C4-2B (cell line): ENCODE data around the gene PSKH1.

ENCODE experiments used
- H3K27ac ChIP-seq: fragments of 450-650 bp; 2 replicates; pipeline ENCODE4 v1.5.1; 2017
- CTCF ChIP-seq: fragments of 450-650 bp; conservative IDR thresholded peaks from 2 replicates; pipeline ENCODE4 v1.5.1; 2017; ENCODE audit warnings: mild to moderate bottlenecking
- ZFX ChIP-seq: fragments of 450-650 bp; IDR thresholded peaks from 2 replicates; pipeline ENCODE4 v1.6.1; 2017

The PSKH1 gene

GRCh38 chr16:67943619-67944504 lies 50.8 kb downstream of the PSKH1 start, which contains the start of gene LCAT:
LCAT (minus strand) TSS chr16:67944120; CDS start chr16:67944101, 19 bp downstream.
- TF ChIP-seq ZFX (no peak), CTCF (no peak)
- no peak within 1 kb of the TSS for H3K27ac ChIP-seq

- no peak overlapping the region for H3K27ac ChIP-seq
- no peak for TF ChIP-seq CTCF
- TF ChIP-seq ZFX: no peak
These were observed 51.8 kb downstream of the PSKH1 start for GRCh38 chr16:67944690-67945391.

GRCh38 chr16:67945392-67945933 lies 52.4 kb downstream of the PSKH1 start:
- TF ChIP-seq ZFX: no peak
- TF ChIP-seq CTCF: no peak

GRCh38 chr16:67946128-67946569 lies 53.1 kb downstream of the PSKH1 start:
- H3K27ac ChIP-seq: no peak overlapping the region
- TF ChIP-seq ZFX (no peak), CTCF (no peak)

More at GRCh38 chr16:67945392-67945933, 52.4 kb downstream of the PSKH1 start:
- H3K27ac ChIP-seq: no peak overlapping the region

GRCh38 chr16:67946966-67947558 lies 54.0 kb downstream of the PSKH1 start:
- TF ChIP-seq CTCF (no peak; the same call in 1 of the 2 replicates), ZFX (no peak)
- H3K27ac ChIP-seq: no peak overlapping the region

- no peak for TF ChIP-seq CTCF
- TF ChIP-seq ZFX: no peak
- H3K27ac ChIP-seq: no peak overlapping the region
These were observed 55.0 kb downstream of the PSKH1 start for GRCh38 chr16:67948015-67948414.
